Sigmoid colon (tissue), 7 donors: Measurements from ENCODE around the gene CNTNAP5. TPM values are rescaled to one million over a fixed set of nuclear protein-coding genes. Genes with fewer than 3 reads are reported as not detected.

Experiments used
- DNase-seq: peaks from one replicate; pipeline ENCODE4 v3.0.0-alpha.2; 2019
- H3K27ac ChIP-seq, 4 donors: fragments of 200-600 bp; sonication (generic); one replicate each; pipeline ENCODE4 v1.5.1; 2016 to 2019; ENCODE audit warnings: mild to moderate bottlenecking in 1 of 4
- H3K27me3 ChIP-seq, 3 donors: fragments of 200-600 bp; sonication (generic); one replicate each; pipeline ENCODE4 v1.5.1; 2019; ENCODE audit warnings: mild to moderate bottlenecking in 1 of 3
- H3K36me3 ChIP-seq, 4 donors: fragments of 200-600 bp; sonication (generic); one replicate each; pipeline ENCODE4 v1.5.1; 2016 to 2019
- H3K4me1 ChIP-seq, 4 donors: fragments of 200-600 bp; sonication (generic); one replicate each; pipeline ENCODE4 v1.5.1; 2017 to 2019
- H3K4me3 ChIP-seq, 4 donors: fragments of 200-600 bp; sonication (generic); one replicate each; pipeline ENCODE4 v1.5.1; 2017 to 2019; ENCODE audit warnings: mild to moderate bottlenecking in 2 of 4, moderate library complexity in 1 of 4
- H3K9me3 ChIP-seq, 4 donors: fragments of 200-600 bp in 3 of 4; sonication (generic) in 3 of 4; one replicate each; pipeline versions ENCODE4 v1.5.1 to v1.6.1; 2013 to 2019
- CTCF ChIP-seq, 4 experiments: fragments of 450-650 bp in 3 of 4; fragments of 200-600 bp in 1 of 4; IDR thresholded peaks; one replicate each; pipeline ENCODE4 v1.5.1; 2016 to 2019; ENCODE audit warnings: antibody characterized with exemption in 4 of 4, mild to moderate bottlenecking in 3 of 4, moderate library complexity in 2 of 4
- EP300 ChIP-seq, 4 donors: sonication (generic); formaldehyde crosslinking; IDR thresholded peaks; one replicate each; pipeline ENCODE4 v1.6.1; 2017; ENCODE audit warnings: antibody characterized with exemption in 4 of 4
- POLR2A ChIP-seq, 2 donors: fragments of 450-650 bp; IDR thresholded peaks; one replicate each; pipeline ENCODE4 v1.6.1; 2016; ENCODE audit warnings: antibody characterized with exemption in 2 of 2, mild to moderate bottlenecking in 2 of 2, moderate library complexity in 2 of 2
- POLR2AphosphoS5 ChIP-seq, 4 donors: sonication (generic); formaldehyde crosslinking; IDR thresholded peaks; one replicate each; pipeline ENCODE4 v1.6.1; 2017; ENCODE audit warnings: antibody characterized with exemption in 4 of 4
- WGBS, 2 donors: extraction: QIAGEN DNeasy Blood & Tissue Kit; methylation state at CpG; one replicate each; pipeline ENCODE4 v1.1.7; 2013; 5-methylcytosine and 5-hydroxymethylcytosine counted together
- intact Hi-C: fragments of 100-400 bp; cut with DNase I; formaldehyde crosslinking; loops from one replicate; pipeline ENCODE4 v1.15.1; 2023
- polyA plus RNA-seq, 3 donors: library from polyadenylated mRNA; stranded (reverse); fragments of 200-250 nt; gene quantifications; one replicate each; pipeline ENCODE4 v1.2.3, GENCODE V29; 2013
- total RNA-seq, 4 donors: library from RNA; depleted of rRNA; stranded (reverse); fragments of >200 nt; gene quantifications; one replicate each; pipeline ENCODE4 v1.1.0, GENCODE V29; 2016
- donor health status: healthy with polysubstance abuse.
- donor health status: Bipolar disorder and iron deficiency.
- donor health status: healthy.

Gene CNTNAP5
- total and polyA plus RNA-seq, 7 donors: 0.74 to 4.5 (median 1.5) TPM; not detected in 2

DNA sequence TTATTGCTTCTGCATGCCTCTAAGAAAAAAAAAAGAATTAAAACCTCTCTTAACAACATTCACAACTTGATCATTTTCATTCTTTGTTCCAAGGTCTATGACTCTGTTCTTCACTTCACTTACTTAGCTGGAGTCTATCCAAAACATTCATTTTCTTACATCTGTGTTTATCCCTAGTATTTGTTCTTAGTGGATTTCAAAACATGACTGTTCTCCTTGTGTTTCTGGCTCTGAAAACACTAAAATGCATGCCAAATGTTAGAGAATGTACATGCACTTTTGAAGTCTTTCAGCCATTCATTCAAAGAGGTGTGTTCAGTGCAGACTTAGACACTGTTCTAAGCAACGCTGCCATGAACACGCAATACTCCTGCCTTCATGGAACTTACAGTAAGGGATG lies 138.8 kb downstream of the CNTNAP5 start:
- DNase-seq: no peak
- no peaks in the 10 kb centered on the region for H3K9me3 ChIP-seq
- H3K36me3 ChIP-seq: no peaks in the 10 kb centered on the region
- intact Hi-C loops: no loop called here
- H3K27ac ChIP-seq: no peak overlapping the region
- no peaks in the 10 kb centered on the region for H3K4me1 ChIP-seq
- TF ChIP-seq POLR2A (IDR thresholded peaks at IDR 0.05) (no peak), CTCF (IDR thresholded peaks at IDR 0.05) (no peak), POLR2AphosphoS5 (IDR thresholded peaks at IDR 0.05) (no peak), EP300 (IDR thresholded peaks at IDR 0.05) (no peak)
- H3K4me3 ChIP-seq: no peak overlapping the region
- no peaks in the 10 kb centered on the region for H3K27me3 ChIP-seq
- WGBS, 2 donors: 86 to 95% methylated on average over 2 of the region's 2 CpGs

DNA sequence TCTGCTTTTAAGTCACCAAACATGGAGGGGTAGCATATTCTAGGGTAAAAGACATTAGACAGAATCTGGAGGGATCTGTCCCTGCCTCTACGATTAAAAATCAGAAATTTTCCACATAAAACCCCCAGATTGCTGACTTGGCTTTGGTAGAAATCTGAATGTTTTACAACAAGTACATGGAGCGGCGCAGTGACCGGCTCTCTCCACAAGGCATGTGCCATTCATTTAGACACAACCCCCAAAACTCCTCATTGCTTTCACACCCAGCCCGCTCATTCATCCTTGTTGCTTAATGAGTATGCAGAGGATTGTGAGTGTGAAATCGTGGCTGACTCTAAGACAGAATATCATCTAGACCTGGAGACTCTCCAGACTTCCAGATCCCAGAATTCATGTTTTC lies 140.6 kb downstream of the CNTNAP5 start:
- WGBS, 2 donors: 88 to 92% methylated on average over 6 of the region's 6 CpGs
- Histone ChIP-seq H3K4me1 (no peaks in the 10 kb centered on the region), H3K4me3 (no peak overlapping the region), H3K27ac (no peak overlapping the region), H3K36me3 (no peaks in the 10 kb centered on the region), H3K27me3 (no peaks in the 10 kb centered on the region), H3K9me3 (no peaks in the 10 kb centered on the region)
- DNase-seq: no peak
- intact Hi-C loops: no loop called here
- TF ChIP-seq EP300 (IDR thresholded peaks at IDR 0.05): no peak
- TF ChIP-seq POLR2A (IDR thresholded peaks at IDR 0.05): no peak
- TF ChIP-seq CTCF (IDR thresholded peaks at IDR 0.05): no peak
- no peak for TF ChIP-seq POLR2AphosphoS5 (IDR thresholded peaks at IDR 0.05)

- Histone ChIP-seq H3K27ac (no peak overlapping the region), H3K9me3 (peaks cover 0 to 5% (median 0%) of the 10 kb centered on the region in 4 donors), H3K27me3 (no peaks in the 10 kb centered on the region), H3K4me1 (no peaks in the 10 kb centered on the region), H3K36me3 (no peaks in the 10 kb centered on the region), H3K4me3 (no peak overlapping the region)
- TF ChIP-seq POLR2A (IDR thresholded peaks at IDR 0.05): no peak
- TF ChIP-seq EP300 (IDR thresholded peaks at IDR 0.05): no peak
- TF ChIP-seq POLR2AphosphoS5 (IDR thresholded peaks at IDR 0.05): no peak
- no peak for TF ChIP-seq CTCF (IDR thresholded peaks at IDR 0.05)
- 91 to 93% methylated on average over 3 of the region's 3 CpGs for WGBS, 2 donors
- intact Hi-C loops: no loop called here
- no peak for DNase-seq
These were observed 146.5 kb downstream of the CNTNAP5 start for GRCh38 chr2:124171472-124172063.

GRCh38 chr2:124178719-124179118 lies 153.6 kb downstream of the CNTNAP5 start:
- Histone ChIP-seq H3K36me3 (no peaks in the 10 kb centered on the region), H3K4me3 (no peak overlapping the region), H3K27ac (no peak overlapping the region), H3K27me3 (no peaks in the 10 kb centered on the region), H3K4me1 (no peaks in the 10 kb centered on the region), H3K9me3 (peaks cover 0 to 1% (median 0%) of the 10 kb centered on the region in 4 donors)
- intact Hi-C loops: no loop called here
- DNase-seq: no peak
- 86 to 93% methylated on average over 1 of the region's 1 CpG for WGBS, 2 donors
- TF ChIP-seq CTCF (IDR thresholded peaks at IDR 0.05): no peak
- TF ChIP-seq POLR2AphosphoS5 (IDR thresholded peaks at IDR 0.05): no peak
- TF ChIP-seq POLR2A (IDR thresholded peaks at IDR 0.05): no peak
- no peak for TF ChIP-seq EP300 (IDR thresholded peaks at IDR 0.05)

DNA sequence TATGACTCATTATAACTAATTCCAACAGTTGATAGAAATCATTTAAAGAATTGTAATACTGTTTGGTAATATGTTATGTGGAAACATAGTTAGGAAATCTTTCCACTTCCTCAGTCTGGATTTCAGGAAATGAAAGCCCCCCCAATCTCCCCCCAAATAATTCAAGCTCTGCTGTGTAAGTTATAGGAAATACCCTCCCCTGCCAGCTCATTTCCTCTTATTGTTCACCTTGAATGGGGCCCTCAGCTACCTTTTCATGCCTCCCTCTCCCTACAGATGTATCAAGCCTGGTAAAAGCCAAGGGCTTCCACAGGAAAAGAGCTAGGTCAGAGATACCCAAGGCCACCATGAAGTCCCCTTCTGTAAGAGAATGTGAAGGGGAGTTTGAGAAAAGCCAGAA lies 155.5 kb downstream of the CNTNAP5 start:
- Histone ChIP-seq H3K4me3 (no peak overlapping the region), H3K27ac (no peak overlapping the region), H3K9me3 (no peaks in the 10 kb centered on the region), H3K27me3 (no peaks in the 10 kb centered on the region), H3K36me3 (no peaks in the 10 kb centered on the region), H3K4me1 (no peaks in the 10 kb centered on the region)
- TF ChIP-seq POLR2AphosphoS5 (IDR thresholded peaks at IDR 0.05) (no peak), EP300 (IDR thresholded peaks at IDR 0.05) (no peak), POLR2A (IDR thresholded peaks at IDR 0.05) (no peak), CTCF (IDR thresholded peaks at IDR 0.05) (no peak)
- intact Hi-C loops: no loop called here
- no peak for DNase-seq
